RWPE2 (cell line): ENCODE results near the gene CFAP58.

Experiments
- ATAC-seq: fragments of 200-7000 bp; cut with Tn5 transposase; 3 replicates; pipeline ENCODE4 v1.9.1; 2021; ENCODE audit warnings: low read depth
- DNase-seq: peaks from one replicate; pipeline ENCODE4 v3.0.0-alpha.2; 2020; ENCODE audit warnings: low spot score
- H3K27ac ChIP-seq: fragments of 450-650 bp; 2 replicates; pipeline ENCODE4 v1.5.1; 2017; ENCODE audit warnings: mild to moderate bottlenecking; ENCODE audit not compliant: poor library complexity, severe bottlenecking
- H3K27me3 ChIP-seq: fragments of 250-450 bp; sonication (Bioruptor Pico); 2 replicates; pipeline ENCODE4 v1.5.1; 2021; ENCODE audit warnings: mild to moderate bottlenecking, moderate library complexity; ENCODE audit not compliant: insufficient read depth, poor library complexity, severe bottlenecking
- H3K36me3 ChIP-seq: fragments of 250-450 bp; sonication (Bioruptor Pico); 2 replicates; pipeline ENCODE4 v1.5.1; 2020; ENCODE audit warnings: low read depth, mild to moderate bottlenecking, moderate library complexity
- H3K4me1 ChIP-seq: fragments of 250-450 bp; sonication (Bioruptor Pico); 2 replicates; pipeline ENCODE4 v1.5.1; 2021; ENCODE audit warnings: mild to moderate bottlenecking, moderate library complexity; ENCODE audit not compliant: insufficient read depth, poor library complexity, severe bottlenecking
- H3K4me3 ChIP-seq: fragments of 250-450 bp; sonication (Bioruptor Pico); 2 replicates; pipeline ENCODE4 v1.5.1; 2021; ENCODE audit warnings: mild to moderate bottlenecking, moderate library complexity; ENCODE audit not compliant: severe bottlenecking
- H3K9me3 ChIP-seq: fragments of 250-450 bp; sonication (Bioruptor Pico); 2 replicates; pipeline ENCODE4 v1.5.1; 2021; ENCODE audit warnings: mild to moderate bottlenecking, moderate library complexity; ENCODE audit not compliant: severe bottlenecking
- TF ChIP-seq, protein P1 (sequence below): fragments of 450-650 bp; IDR thresholded peaks from one replicate; pipeline ENCODE4 v1.5.1; 2017; ENCODE audit warnings: mild to moderate bottlenecking, moderate library complexity; ENCODE audit not compliant: poor library complexity, severe bottlenecking

The CFAP58 gene

DNA sequence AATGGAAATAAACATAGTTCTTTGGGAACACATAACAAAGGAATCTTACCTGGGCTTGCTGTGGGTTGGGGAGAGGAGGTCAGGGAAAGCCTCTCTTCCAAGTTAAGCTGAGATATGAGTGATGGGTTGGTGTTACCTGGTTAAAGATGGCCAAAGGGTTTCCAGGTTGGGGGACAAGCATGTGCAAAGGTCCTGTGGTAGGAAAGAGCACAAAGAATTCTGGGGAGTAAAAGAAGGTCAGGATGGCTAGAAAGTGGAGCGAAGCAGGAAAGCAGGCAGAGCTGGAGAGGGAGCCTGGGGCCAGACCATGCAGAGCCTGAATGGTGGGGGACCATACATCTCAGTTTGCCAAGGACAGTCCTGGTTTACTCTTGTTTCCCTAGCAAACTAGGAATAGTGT, 133.2 kb downstream of the CFAP58 start:
- Histone ChIP-seq H3K27me3 (no peaks in the 10 kb centered on the region), H3K27ac (no peak overlapping the region), H3K9me3 (no peaks in the 10 kb centered on the region), H3K36me3 (no peaks in the 10 kb centered on the region), H3K4me1 (no peaks in the 10 kb centered on the region), H3K4me3 (no peak overlapping the region)
- ATAC-seq (no peak), DNase-seq (no peak)
- TF ChIP-seq, protein P1, sequence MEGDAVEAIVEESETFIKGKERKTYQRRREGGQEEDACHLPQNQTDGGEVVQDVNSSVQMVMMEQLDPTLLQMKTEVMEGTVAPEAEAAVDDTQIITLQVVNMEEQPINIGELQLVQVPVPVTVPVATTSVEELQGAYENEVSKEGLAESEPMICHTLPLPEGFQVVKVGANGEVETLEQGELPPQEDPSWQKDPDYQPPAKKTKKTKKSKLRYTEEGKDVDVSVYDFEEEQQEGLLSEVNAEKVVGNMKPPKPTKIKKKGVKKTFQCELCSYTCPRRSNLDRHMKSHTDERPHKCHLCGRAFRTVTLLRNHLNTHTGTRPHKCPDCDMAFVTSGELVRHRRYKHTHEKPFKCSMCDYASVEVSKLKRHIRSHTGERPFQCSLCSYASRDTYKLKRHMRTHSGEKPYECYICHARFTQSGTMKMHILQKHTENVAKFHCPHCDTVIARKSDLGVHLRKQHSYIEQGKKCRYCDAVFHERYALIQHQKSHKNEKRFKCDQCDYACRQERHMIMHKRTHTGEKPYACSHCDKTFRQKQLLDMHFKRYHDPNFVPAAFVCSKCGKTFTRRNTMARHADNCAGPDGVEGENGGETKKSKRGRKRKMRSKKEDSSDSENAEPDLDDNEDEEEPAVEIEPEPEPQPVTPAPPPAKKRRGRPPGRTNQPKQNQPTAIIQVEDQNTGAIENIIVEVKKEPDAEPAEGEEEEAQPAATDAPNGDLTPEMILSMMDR, result no peak

DNA sequence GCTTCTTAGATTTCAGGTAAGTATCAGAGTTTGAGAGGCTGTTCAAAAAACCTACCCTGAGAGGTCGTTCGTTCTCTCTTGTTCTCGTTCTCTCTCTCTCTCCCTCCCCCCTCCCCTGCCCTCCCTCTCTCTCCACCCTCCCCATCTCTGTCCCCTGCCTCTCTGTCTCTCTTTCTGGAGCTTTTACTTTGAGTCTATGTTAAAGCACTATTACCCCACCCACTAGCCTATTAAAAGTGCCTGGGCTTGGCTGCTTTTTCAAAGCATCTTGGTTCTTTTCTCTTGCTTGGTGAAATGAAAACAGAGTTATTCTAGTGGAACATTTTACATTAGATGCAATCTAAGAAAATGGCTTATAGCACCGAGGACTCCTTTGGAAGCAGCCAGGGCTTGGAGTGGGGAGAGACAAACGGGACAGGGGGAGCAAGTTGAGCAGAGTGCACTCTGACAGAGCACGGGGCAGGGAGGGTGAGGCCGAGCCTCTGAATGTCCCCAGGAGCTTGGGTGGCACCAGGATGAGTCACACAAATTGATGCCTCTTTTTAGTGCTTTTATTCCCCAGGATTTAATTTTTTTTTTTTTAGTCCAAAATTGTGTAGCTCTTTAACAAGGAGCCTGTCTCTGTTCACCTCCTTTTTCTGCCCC, 134.3 kb downstream of the CFAP58 start:
- Histone ChIP-seq H3K27me3 (no peaks in the 10 kb centered on the region), H3K9me3 (no peaks in the 10 kb centered on the region), H3K36me3 (no peaks in the 10 kb centered on the region), H3K4me1 (no peaks in the 10 kb centered on the region), H3K4me3 (no peak overlapping the region), H3K27ac (no peak overlapping the region)
- no peak for DNase-seq
- ATAC-seq, result no peak
- TF ChIP-seq, protein P1, result no peak

DNA sequence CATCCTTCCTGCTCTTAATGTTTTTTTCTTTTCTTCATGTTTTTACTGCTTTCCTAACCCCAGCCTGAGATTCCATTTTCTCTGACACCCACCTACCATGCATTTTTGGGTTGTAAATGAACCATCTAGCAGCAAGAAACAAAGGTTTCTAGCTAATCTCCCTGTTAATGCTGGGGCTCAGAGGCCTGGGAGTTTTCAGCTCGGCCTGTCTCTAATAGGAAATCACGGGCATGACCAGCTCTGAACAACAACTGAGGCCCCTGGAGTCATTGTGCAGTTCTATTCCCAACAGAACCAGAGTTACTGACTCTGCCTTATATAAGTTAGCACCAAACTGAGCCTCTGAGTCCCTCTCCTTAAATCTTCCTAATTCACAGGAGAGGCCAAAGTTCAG, 134.8 kb downstream of the CFAP58 start:
- TF ChIP-seq, protein P1, result no peak
- ATAC-seq (no peak), DNase-seq (no peak)
- no peaks in the 10 kb centered on the region for H3K27me3 ChIP-seq
- H3K9me3 ChIP-seq, result no peaks in the 10 kb centered on the region
- no peaks in the 10 kb centered on the region for H3K4me1 ChIP-seq
- no peak overlapping the region for H3K27ac ChIP-seq
- no peaks in the 10 kb centered on the region for H3K36me3 ChIP-seq
- no peak overlapping the region for H3K4me3 ChIP-seq

DNA sequence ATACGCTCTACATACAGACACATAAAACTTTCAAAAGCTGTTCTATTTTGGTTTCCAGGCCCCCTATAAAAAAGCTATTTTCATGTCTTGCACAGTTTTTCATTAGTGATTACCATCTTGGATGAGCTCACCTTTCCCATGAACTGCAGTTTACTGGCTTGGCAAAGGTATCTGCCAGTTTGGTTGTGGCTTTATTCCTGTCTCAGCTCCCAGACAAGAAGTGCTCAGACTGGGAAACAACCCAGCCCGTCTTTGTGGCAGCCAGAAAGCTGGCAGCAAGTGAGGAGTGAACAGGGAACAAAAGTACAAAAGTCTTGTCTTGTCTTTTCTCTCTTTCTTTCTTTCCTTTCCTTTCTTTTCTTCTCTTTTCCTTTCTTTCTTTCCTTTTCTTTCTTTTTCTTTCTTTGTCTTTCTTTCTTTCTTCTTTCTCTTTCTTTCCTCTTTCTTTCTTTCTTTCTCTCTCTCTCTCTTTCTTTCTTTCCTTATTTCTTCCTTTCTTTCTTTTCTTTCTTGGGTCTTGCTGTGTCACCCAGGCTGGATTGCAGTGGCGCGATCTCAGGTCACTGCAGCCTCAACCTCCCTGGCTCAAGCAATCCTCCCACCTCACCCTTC, 138.8 kb downstream of the CFAP58 start:
- DNase-seq, result no peak
- no peaks in the 10 kb centered on the region for H3K36me3 ChIP-seq
- H3K4me1 ChIP-seq, result no peaks in the 10 kb centered on the region
- ATAC-seq, result no peak
- TF ChIP-seq, protein P1, result no peak
- no peak overlapping the region for H3K4me3 ChIP-seq
- no peaks in the 10 kb centered on the region for H3K27me3 ChIP-seq
- no peaks in the 10 kb centered on the region for H3K9me3 ChIP-seq
- no peak overlapping the region for H3K27ac ChIP-seq
